Activated T-helper 1 cell treated with Interleukin-2 at 50 U/mL for 16 hours (primary cell): ENCODE data around the gene SLC38A2.
"Not testable (repeated sequence)": the region's sequence is repeated elsewhere in the genome, so short reads cannot be mapped to it uniquely, and the experiment has no call there.

Experiments used
- DNase-seq: peaks from one replicate; pipeline ENCODE4 v3.0.0-alpha.2; 2020; ENCODE audit warnings: low read depth

The SLC38A2 gene

GRCh38 chr12:46360908-46361666, 11.5 kb downstream of the SLC38A2 start:
- no peak for DNase-seq

DNA sequence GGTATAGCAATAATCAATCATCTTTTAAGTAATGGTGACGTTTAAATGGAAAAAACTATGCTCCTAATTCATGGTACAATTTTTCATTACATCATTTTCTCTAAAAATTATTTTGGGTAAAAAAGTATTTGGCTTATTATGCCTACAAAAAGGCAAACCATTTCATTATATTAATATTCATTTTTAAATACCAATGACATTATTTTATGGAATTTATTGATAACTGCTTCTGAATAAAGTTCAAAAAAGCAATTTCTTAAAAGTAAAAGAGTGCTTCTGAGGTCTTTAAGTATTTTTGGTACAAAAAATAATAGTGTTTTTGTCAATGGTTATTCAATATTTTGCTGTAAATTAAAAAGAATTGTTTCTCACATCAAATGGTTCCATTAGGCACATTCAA, 12.2 kb downstream of the SLC38A2 start:
- no peak for DNase-seq

- DNase-seq, result no peak
Observed at GRCh38 chr12:46359667-46360280, 12.8 kb downstream of the SLC38A2 start.

- DNase-seq, result no peak
Observed at GRCh38 chr12:46358791-46359666, 13.5 kb downstream of the SLC38A2 start.

DNA sequence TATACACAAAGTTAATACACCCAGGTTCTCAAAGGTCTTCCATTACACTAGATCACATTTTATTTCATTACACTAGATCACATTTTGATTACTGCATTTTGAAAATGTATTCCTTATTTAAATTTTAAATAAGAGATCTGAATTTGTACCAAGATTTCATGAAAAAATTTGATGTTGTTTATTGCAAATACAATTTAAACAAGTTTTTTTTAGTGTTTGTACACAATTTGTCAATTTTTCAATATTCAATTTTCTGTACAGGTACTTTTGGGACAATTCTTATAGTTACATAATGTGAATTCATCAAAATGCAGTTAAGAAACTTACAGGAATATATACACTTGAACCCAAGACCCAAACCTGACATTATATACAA, 14.3 kb downstream of the SLC38A2 start:
- DNase-seq, result no peak

DNA sequence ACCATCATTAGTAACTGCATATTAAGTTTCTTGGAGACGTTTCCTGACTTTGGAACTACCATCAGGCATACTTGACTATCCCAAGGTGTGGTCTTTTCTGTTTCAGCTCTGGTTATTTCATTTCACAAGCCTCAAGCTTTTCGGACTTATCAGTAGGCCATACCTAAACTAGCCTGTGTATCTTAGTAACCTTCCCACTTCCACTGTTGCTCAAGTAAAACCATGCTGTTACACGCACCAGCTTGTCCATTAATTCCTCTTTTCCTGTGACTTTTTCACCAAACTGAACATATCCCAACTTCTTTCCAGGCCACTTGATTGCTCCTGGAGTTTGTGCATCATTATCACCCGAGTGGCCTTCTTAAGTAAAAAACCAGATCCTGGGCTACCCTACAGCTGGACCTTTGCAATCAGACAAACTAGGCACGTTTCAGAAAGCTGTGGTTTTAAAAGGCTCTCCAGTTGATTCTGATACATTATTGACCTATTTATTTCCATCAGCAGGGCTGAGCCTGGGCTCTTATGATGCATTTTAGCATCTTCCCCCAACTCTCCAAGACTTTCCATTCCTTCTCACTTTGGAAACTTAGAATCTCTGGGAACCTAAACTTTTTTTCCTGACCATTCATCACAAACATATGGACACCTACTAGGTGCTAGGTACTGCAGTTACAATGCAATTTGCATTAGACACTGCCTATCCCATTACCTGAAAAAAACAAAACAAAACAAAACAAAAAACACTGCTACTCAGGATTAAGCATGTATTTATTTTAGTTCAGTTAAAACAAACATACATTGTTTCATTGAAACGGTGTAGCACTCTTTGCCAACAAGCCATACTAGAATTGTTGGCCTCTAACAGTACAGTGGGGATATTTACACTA, 14.9 kb downstream of the SLC38A2 start:
- no peak for DNase-seq

GRCh38 chr12:46356655-46357437, 15.7 kb downstream of the SLC38A2 start:
- DNase-seq, result no peak

DNA sequence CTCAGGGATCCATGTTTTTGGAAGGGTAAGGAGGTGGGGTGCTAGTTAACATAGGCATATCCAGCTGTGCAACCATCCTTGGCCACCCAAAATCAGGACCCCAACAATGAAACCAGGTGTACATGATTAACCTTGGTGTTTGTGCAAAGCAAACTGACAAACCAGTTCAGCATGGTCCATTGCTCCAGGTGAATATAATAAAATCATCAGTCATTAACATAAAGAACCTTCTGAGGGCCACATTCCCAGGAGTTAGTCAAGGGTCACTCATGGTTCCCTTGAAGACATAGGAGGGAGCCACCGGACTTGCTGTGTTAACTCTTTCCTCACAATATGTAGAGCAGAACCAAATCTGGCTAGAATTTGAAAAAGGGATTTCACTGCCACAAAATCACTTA, 17.8 kb downstream of the SLC38A2 start:
- no peak for DNase-seq

- no peak for DNase-seq
Observed at GRCh38 chr12:46354111-46354801, 18.3 kb downstream of the SLC38A2 start.

- no peak for DNase-seq
Observed at GRCh38 chr12:46351886-46352650, 20.5 kb downstream of the SLC38A2 start.

GRCh38 chr12:46351138-46351537, 21.4 kb downstream of the SLC38A2 start:
- DNase-seq, result no peak

DNA sequence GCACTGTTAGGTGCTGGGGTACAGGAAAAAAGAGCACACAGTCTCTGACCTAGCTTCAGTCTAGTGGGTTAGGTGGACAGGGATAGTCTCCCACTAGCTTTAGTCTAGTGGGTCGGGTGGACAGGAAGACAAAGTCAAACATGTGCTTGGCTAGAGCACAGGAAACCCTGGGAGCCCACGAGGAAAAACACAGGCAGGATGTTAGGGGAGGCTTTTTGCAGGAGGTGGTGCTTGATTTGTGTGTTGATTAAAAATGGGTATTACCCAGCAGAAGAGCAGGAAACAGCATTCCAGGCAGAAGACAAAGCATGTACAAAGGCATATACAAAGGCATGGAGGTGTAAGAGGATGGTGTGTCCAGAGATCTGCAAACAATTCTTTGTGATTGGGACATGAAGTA, 23.3 kb downstream of the SLC38A2 start:
- DNase-seq, result no peak

DNA sequence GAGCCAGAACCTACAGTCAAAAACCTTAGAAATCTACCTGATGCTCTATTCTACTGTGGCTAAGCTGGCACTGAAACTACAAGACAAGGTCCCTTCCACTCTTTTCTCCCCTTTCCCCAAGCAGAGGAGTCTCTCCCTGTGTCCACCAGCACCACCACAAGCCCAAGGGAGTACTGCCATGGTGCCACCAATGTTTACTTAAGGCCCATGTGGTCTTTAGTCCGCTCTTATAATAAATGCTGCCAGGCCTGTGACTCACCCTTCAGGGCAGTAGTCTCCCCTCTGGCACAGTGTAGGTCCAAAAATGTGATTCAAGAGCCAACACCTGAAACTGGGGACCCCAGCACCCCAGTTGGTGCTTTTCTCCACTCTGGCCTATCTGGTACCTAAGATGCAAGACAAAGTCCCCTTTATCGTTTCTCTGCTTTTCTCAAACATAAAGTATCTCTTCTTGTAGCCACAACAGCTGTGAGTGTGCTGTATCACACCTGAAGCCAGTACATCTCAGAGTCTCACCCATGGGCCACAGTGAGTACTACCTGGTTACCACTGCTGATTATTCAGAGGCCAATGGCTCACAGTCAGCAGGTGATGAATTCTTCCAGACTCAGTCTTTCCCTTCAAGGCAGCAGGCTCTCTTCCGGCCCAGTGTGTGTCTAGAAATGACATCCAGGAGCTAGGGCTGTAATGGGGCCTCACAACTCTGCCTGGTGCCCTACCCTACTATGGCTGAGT, 29.3 kb downstream of the SLC38A2 start:
- no peak for DNase-seq

DNA sequence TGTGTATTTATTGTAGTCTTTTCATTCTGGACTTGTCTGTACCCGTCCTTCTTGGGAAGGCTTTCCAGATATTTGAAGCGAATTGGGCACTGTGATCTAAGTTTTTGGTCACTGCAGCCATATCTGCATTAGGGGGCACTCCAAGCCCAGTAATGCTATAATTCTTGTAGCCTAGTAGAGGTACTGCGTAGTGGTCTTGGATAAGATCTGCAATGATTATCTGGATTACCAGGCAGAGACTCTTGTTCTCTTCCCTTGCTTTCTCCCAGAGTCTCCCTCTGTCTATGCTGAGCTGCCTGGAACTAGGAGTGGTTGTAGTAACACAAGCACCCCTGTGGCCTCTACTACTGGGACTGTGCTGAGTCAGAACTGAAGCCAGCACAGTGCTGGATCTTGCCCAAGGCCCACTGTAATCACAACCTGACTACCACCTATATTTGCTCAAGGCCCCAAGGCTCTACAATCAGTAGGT, 30.0 kb downstream of the SLC38A2 start:
- no peak for DNase-seq

- DNase-seq, result no peak
Observed at GRCh38 chr12:46339051-46339450, 33.5 kb downstream of the SLC38A2 start.

DNA sequence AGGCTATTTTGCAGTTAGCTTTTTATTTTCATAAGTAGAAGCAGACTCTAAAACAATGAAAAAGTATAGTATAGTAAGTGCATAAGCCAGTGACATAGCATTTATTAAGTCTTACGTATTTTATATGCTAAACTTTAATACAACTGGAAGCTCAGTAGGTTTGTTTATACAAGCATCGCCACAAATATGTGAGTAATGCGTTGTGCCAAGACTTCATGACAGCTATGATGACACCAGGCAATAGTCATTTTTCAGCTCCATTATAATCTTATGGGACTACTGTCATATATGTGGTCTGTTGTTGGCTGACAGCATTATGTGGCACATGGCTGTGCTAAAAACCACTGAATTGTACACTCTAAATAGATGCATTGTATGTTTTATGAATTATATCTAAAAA, 40.3 kb downstream of the SLC38A2 start:
- no peak for DNase-seq

DNA sequence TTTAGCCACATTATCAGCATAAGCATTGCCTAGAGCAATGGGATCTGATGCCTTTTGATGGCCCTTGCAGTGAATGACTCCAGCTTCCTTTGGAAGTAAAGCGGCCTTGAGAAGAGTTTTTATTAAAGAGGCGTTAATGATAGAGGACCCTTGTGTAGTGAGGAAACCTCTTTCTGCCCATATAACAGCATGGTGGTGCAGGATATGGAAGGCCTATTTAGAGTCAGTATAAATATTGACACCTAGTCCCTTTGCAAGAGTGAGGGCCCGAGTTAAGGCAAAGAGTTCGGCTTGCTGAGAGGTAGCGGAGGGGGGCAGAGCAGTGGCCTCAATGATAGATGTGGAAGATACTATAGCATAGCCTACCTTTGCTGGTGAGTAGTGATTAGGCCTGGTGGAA, 47.5 kb downstream of the SLC38A2 start:
- not testable (repeated sequence) for DNase-seq

- DNase-seq, result no peak
Observed at GRCh38 chr12:46320731-46321130, 51.8 kb downstream of the SLC38A2 start.

GRCh38 chr12:46318037-46318436, 54.5 kb downstream of the SLC38A2 start:
- no peak for DNase-seq
